Psoas muscle (tissue), 8 donors: ENCODE measurements around the gene RABGAP1L. TPM values are rescaled to one million over a fixed set of nuclear protein-coding genes. Genes with fewer than 3 reads are reported as not detected.
"Not testable (repeated sequence)": the region's sequence is repeated elsewhere in the genome, so short reads cannot be mapped to it uniquely, and the experiment has no call there.

Source experiments
- ATAC-seq, 4 donors: fragments of 200-7000 bp; cut with Tn5 transposase; one replicate each; pipeline ENCODE4 v1.9.1; 2020; ENCODE audit warnings: moderate library complexity in 3 of 4, mild to moderate bottlenecking in 2 of 4
- DNase-seq, 2 donors: peaks; one replicate each; pipeline ENCODE4 v3.0.0-alpha.2; 2020
- H3K27ac ChIP-seq: fragments of 200-600 bp; one replicate; pipeline ENCODE4 v1.8.0; 2022
- H3K27me3 ChIP-seq, 3 donors: fragments of 200-600 bp in 1 of 3; one replicate each; pipeline versions ENCODE4 v1.6.1 to v1.8.0; 2013 to 2022; ENCODE audit warnings: low read length in 2 of 3, mild to moderate bottlenecking in 2 of 3, moderate library complexity in 1 of 3; ENCODE audit not compliant: insufficient read depth in 3 of 3
- H3K36me3 ChIP-seq, 2 donors: fragments of 200-600 bp in 1 of 2; one replicate each; pipeline versions ENCODE4 v1.6.1 to v1.8.0; 2013 to 2022; ENCODE audit warnings: low read depth in 1 of 2, mild to moderate bottlenecking in 1 of 2, moderate library complexity in 1 of 2; ENCODE audit not compliant: insufficient read depth in 1 of 2
- H3K4me1 ChIP-seq: fragments of 200-600 bp; one replicate; pipeline ENCODE4 v1.8.0; 2022
- H3K4me3 ChIP-seq: fragments of 200-600 bp; one replicate; pipeline ENCODE4 v1.8.0; 2022; ENCODE audit warnings: mild to moderate bottlenecking
- H3K9me3 ChIP-seq: fragments of 200-600 bp; one replicate; pipeline ENCODE4 v1.8.0; 2022
- CTCF ChIP-seq: fragments of 200-600 bp; IDR thresholded peaks from one replicate; pipeline ENCODE4 v1.8.0; 2022; ENCODE audit warnings: antibody characterized with exemption
- WGBS, 3 donors: extraction: QIAGEN DNeasy Blood & Tissue Kit; methylation state at CpG; one replicate each; pipeline versions ENCODE4 v1.1.6 to v1.1.7; 2013; 5-methylcytosine and 5-hydroxymethylcytosine counted together
- intact Hi-C, 2 donors: fragments of 100-400 bp; cut with DNase I; formaldehyde crosslinking; loops; one replicate each; pipeline versions ENCODE4 v1.11.0 to v1.14.2; 2022
- polyA plus RNA-seq, 3 donors: library from polyadenylated mRNA; stranded (reverse); fragments of 200-250 nt; gene quantifications; one replicate each; pipeline ENCODE4 v1.2.3, GENCODE V29; 2013
- total RNA-seq, 4 donors: library from RNA; stranded (reverse); fragmentation: NEBNext Ultra II Directional in 2 of 4; extraction: Animal tissue kit (Norgen Biotek cat#: 25700) in 2 of 4; gene quantifications; one replicate each; pipeline versions ENCODE4 v1.2.1 to v1.2.4, GENCODE V29; 2021 to 2023
- donor health status: healthy with polysubstance abuse.
- donor health status: DM: no; HTN: no; CAD: no; lungs with moderate emphysema.
- donor health status: Bipolar disorder and iron deficiency.
- donor health status: healthy.
- donor health status: DM: yes; HTN: yes; CAD: no.
- donor health status: DM: no; HTN: no; CAD: no.
- donor health status: DM: no; HTN: no; CAD: no.
- donor health status: DM: yes; HTN: yes; CAD: no.

The RABGAP1L gene
- total and polyA plus RNA-seq, 7 donors, result 2.9 to 14.4 (median 8.7) TPM

- H3K9me3 ChIP-seq, result no peaks in the 10 kb centered on the region
- 73 to 81% (median 76%) methylated on average over 3 of the region's 3 CpGs for WGBS, 3 donors
- no peak for DNase-seq
- H3K4me3 ChIP-seq, result no peak overlapping the region
- H3K27ac ChIP-seq, result no peak overlapping the region
- no peak for TF ChIP-seq CTCF
- intact Hi-C loops, result no loop called here
- no peak for ATAC-seq
- no peaks in the 10 kb centered on the region for H3K36me3 ChIP-seq
- H3K27me3 ChIP-seq, result no peaks in the 10 kb centered on the region
- no peaks in the 10 kb centered on the region for H3K4me1 ChIP-seq
Observed at GRCh38 chr1:174580801-174581200, 421.5 kb downstream of the RABGAP1L start.

GRCh38 chr1:174583316-174583715, 424.0 kb downstream of the RABGAP1L start:
- ATAC-seq (no peak), DNase-seq (no peak)
- Histone ChIP-seq H3K27ac (no peak overlapping the region), H3K27me3 (no peaks in the 10 kb centered on the region), H3K4me3 (no peak overlapping the region), H3K4me1 (no peaks in the 10 kb centered on the region), H3K9me3 (peaks cover 7% of the 10 kb centered on the region), H3K36me3 (no peaks in the 10 kb centered on the region)
- no peak for TF ChIP-seq CTCF
- WGBS, 3 donors, result 95 to 98% (median 95%) methylated on average over 1 of the region's 1 CpG
- intact Hi-C loops, result no loop called here

GRCh38 chr1:174584071-174584470, 424.8 kb downstream of the RABGAP1L start:
- Histone ChIP-seq H3K27me3 (no peaks in the 10 kb centered on the region), H3K9me3 (peaks cover 8% of the 10 kb centered on the region), H3K4me3 (no peak overlapping the region), H3K36me3 (no peaks in the 10 kb centered on the region), H3K27ac (no peak overlapping the region), H3K4me1 (no peaks in the 10 kb centered on the region)
- no peak for TF ChIP-seq CTCF
- ATAC-seq (no peak), DNase-seq (no peak)
- WGBS, 3 donors, result 96 to 97% (median 96%) methylated on average over 1 of the region's 1 CpG
- intact Hi-C loops, result no loop called here

DNA sequence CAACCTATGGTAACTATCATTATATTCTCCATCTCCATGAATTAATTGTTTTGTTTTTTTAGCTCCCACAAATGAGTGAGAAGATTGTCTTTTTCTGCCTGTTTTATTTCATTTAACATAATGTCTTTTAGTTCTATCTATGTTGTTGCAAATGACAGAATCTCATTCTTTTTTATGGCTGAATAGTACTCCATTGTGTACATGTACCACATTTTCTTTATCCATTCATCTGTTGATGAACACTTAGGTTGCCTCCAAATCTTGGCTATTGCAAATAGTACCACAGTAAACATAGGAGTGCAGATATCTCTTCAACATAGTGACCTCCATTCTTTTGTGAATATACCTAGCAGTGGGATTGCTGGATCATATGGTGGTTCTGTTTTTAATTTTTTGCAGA, 429.3 kb downstream of the RABGAP1L start:
- ATAC-seq, H3K27ac ChIP-seq, intact Hi-C loops, H3K36me3 ChIP-seq, H3K4me1 ChIP-seq, H3K4me3 ChIP-seq, DNase-seq, H3K27me3 ChIP-seq: not testable (repeated sequence)
- peaks cover 14% of the 10 kb centered on the region for H3K9me3 ChIP-seq

- Histone ChIP-seq H3K36me3 (no peaks in the 10 kb centered on the region), H3K27me3 (no peaks in the 10 kb centered on the region), H3K4me1 (no peaks in the 10 kb centered on the region), H3K27ac (no peak overlapping the region), H3K9me3 (no peaks in the 10 kb centered on the region), H3K4me3 (no peak overlapping the region)
- ATAC-seq, result no peak
- TF ChIP-seq CTCF, result no peak
- intact Hi-C loops, result no loop called here
- 79 to 92% (median 87%) methylated on average over 1 of the region's 1 CpG for WGBS, 3 donors
- DNase-seq, result no peak
Observed at GRCh38 chr1:174605198-174605597, 445.9 kb downstream of the RABGAP1L start.
